HT1080 (cell line): Measurements from ENCODE around the gene NTM. TPM values are rescaled to one million over a fixed set of nuclear protein-coding genes. Genes with fewer than 3 reads are reported as not detected.
A peak's percentile ranks its signal among the peaks of the same experiment; 100 is the strongest.

ENCODE experiments used
- DNase-seq: peaks from one replicate; pipeline ENCODE4 v3.0.0-alpha.2; 2015; ENCODE audit warnings: low read depth
- total RNA-seq: library from RNA; depleted of rRNA; stranded (reverse); fragments of >200 nt; shearing (Covaris generic); gene quantifications from 2 replicates; pipeline ENCODE4 v1.2.3, GENCODE V29; 2014

Gene NTM
- total RNA-seq, 1 experiment from 2014 or later = 65.7 TPM

GRCh38 chr11:131462622-131463021 lies 92.2 kb downstream of the NTM start:
- DNase-seq = no peak

GRCh38 chr11:131463162-131463561 lies 92.7 kb downstream of the NTM start:
- DNase-seq = no peak

- no peak for DNase-seq
These were observed 93.4 kb downstream of the NTM start for GRCh38 chr11:131463649-131464425.

GRCh38 chr11:131464461-131464860 lies 94.0 kb downstream of the NTM start:
- no peak for DNase-seq

- DNase-seq = no peak
These were observed 94.6 kb downstream of the NTM start for GRCh38 chr11:131465039-131465438.

GRCh38 chr11:131465746-131466145 lies 95.3 kb downstream of the NTM start:
- no peak for DNase-seq

- no peak for DNase-seq
These were observed 97.4 kb downstream of the NTM start for GRCh38 chr11:131467645-131468394.

GRCh38 chr11:131468565-131468964 lies 98.2 kb downstream of the NTM start:
- no peak for DNase-seq

- no peak for DNase-seq
These were observed 100.0 kb downstream of the NTM start for GRCh38 chr11:131470216-131470925.

- DNase-seq = no peak
These were observed 101.6 kb downstream of the NTM start for GRCh38 chr11:131471976-131472375.

GRCh38 chr11:131474947-131475346 lies 104.5 kb downstream of the NTM start:
- no peak for DNase-seq

GRCh38 chr11:131476266-131476665 lies 105.9 kb downstream of the NTM start:
- DNase-seq = no peak

GRCh38 chr11:131478341-131478740 lies 107.9 kb downstream of the NTM start:
- DNase-seq = no peak

- DNase-seq = peak; percentile 76
These were observed 110.9 kb downstream of the NTM start for GRCh38 chr11:131481303-131481702.

GRCh38 chr11:131481971-131482370 lies 111.6 kb downstream of the NTM start:
- no peak for DNase-seq

GRCh38 chr11:131483453-131483852 lies 113.0 kb downstream of the NTM start:
- DNase-seq = no peak

- DNase-seq = no peak
These were observed 113.5 kb downstream of the NTM start for GRCh38 chr11:131483877-131484276.

GRCh38 chr11:131486100-131486499 lies 115.7 kb downstream of the NTM start:
- peak; percentile 50 for DNase-seq

GRCh38 chr11:131486937-131487635 lies 116.7 kb downstream of the NTM start:
- no peak for DNase-seq

- DNase-seq = no peak
These were observed 117.8 kb downstream of the NTM start for GRCh38 chr11:131488238-131488637.

GRCh38 chr11:131491503-131491902 lies 121.1 kb downstream of the NTM start:
- DNase-seq = peak; percentile 62
